HepG2 (cell line): ENCODE results near the gene PAQR5. TPM values are rescaled to one million over a fixed set of nuclear protein-coding genes. Genes with fewer than 3 reads are reported as not detected.
A peak's percentile ranks its signal among the peaks of the same experiment; 100 is the strongest.

Experiments
- BATF2 ChIP-seq: sonication (generic); formaldehyde crosslinking; IDR thresholded peaks from 2 replicates; pipeline ENCODE4 v1.8.0; 2022; ENCODE audit warnings: mild to moderate bottlenecking, missing genetic modification reagents, moderate library complexity
- DMAP1 ChIP-seq: IDR thresholded peaks from 2 replicates; pipeline ENCODE4 v1.6.1; 2016
- EP300 ChIP-seq, 3 experiments: sonication (generic) in 1 of 3; formaldehyde crosslinking in 1 of 3; IDR thresholded peaks; 2 replicates each; pipeline versions ENCODE4 v1.5.1 to v1.6.1; 2011 to 2020; ENCODE audit warnings: low read depth in 2 of 3, low read length in 2 of 3, borderline replicate concordance in 1 of 3, improper control_type of control experiment in 1 of 3, mild to moderate bottlenecking in 1 of 3, missing genetic modification reagents in 1 of 3, moderate library complexity in 1 of 3
- FOSL2 ChIP-seq: sonication (generic); formaldehyde crosslinking; IDR thresholded peaks from 2 replicates; pipeline ENCODE4 v1.4.0; 2020; ENCODE audit warnings: missing genetic modification reagents
- HINFP ChIP-seq: sonication (generic); formaldehyde crosslinking; IDR thresholded peaks from 2 replicates; pipeline ENCODE4 v1.4.0; 2020; ENCODE audit warnings: low read depth, mild to moderate bottlenecking, missing genetic modification reagents
- HOXA9 ChIP-seq: sonication (generic); formaldehyde crosslinking; IDR thresholded peaks from 2 replicates; pipeline ENCODE4 v1.8.1; 2022; ENCODE audit warnings: missing genetic modification reagents, mild to moderate bottlenecking, moderate library complexity, borderline replicate concordance
- NR1H2 ChIP-seq: sonication (generic); formaldehyde crosslinking; IDR thresholded peaks from 2 replicates; pipeline ENCODE4 v1.8.1; 2022; ENCODE audit warnings: low read depth, missing genetic modification reagents, borderline replicate concordance
- PAXIP1 ChIP-seq: sonication (generic); formaldehyde crosslinking; conservative IDR thresholded peaks from 2 replicates; pipeline ENCODE4 v1.4.0; 2020; ENCODE audit warnings: mild to moderate bottlenecking, missing genetic modification reagents, moderate library complexity
- SKI ChIP-seq: fragments of 450-650 bp; IDR thresholded peaks from one replicate; pipeline ENCODE4 v1.6.1; 2018; ENCODE audit warnings: mild to moderate bottlenecking; ENCODE audit not compliant: partially characterized antibody
- SPEN ChIP-seq: sonication (generic); formaldehyde crosslinking; IDR thresholded peaks from 2 replicates; pipeline ENCODE4 v1.5.1; 2020; ENCODE audit warnings: low read depth, mild to moderate bottlenecking, missing genetic modification reagents
- THYN1 ChIP-seq: sonication (generic); formaldehyde crosslinking; IDR thresholded peaks from 2 replicates; pipeline ENCODE4 v1.8.1; 2023; ENCODE audit warnings: low read depth, mild to moderate bottlenecking, moderate library complexity, missing genetic modification reagents, borderline replicate concordance
- ZFAT ChIP-seq: sonication (generic); formaldehyde crosslinking; conservative IDR thresholded peaks from 2 replicates; pipeline ENCODE4 v1.8.1; 2023; ENCODE audit warnings: missing genetic modification reagents, inconsistent platforms
- ZNF136 ChIP-seq: sonication (generic); formaldehyde crosslinking; IDR thresholded peaks from 2 replicates; pipeline ENCODE4 v1.8.1; 2022; ENCODE audit warnings: low read depth, mild to moderate bottlenecking, moderate library complexity, missing genetic modification reagents
- ZNF33B ChIP-seq: sonication (generic); formaldehyde crosslinking; IDR thresholded peaks from 2 replicates; pipeline ENCODE4 v1.5.1; 2020; ENCODE audit warnings: mild to moderate bottlenecking, missing genetic modification reagents
- ZNF441 ChIP-seq: sonication (generic); formaldehyde crosslinking; IDR thresholded peaks from 2 replicates; pipeline ENCODE4 v1.7.0; 2021; ENCODE audit warnings: missing genetic modification reagents, borderline replicate concordance
- ZNF530 ChIP-seq: sonication (generic); formaldehyde crosslinking; IDR thresholded peaks from 2 replicates; pipeline ENCODE4 v1.5.0; 2020; ENCODE audit warnings: low read depth, mild to moderate bottlenecking, missing genetic modification reagents
- ZNF577 ChIP-seq: sonication (generic); formaldehyde crosslinking; IDR thresholded peaks from 2 replicates; pipeline ENCODE4 v1.4.0; 2020; ENCODE audit warnings: mild to moderate bottlenecking, low read depth, missing genetic modification reagents, borderline replicate concordance
- ZNF691 ChIP-seq: sonication (generic); formaldehyde crosslinking; IDR thresholded peaks from 2 replicates; pipeline ENCODE4 v1.4.0; 2020; ENCODE audit warnings: missing genetic modification reagents, low read depth, mild to moderate bottlenecking, borderline replicate concordance
- ZNF766 ChIP-seq: sonication (generic); formaldehyde crosslinking; IDR thresholded peaks from 2 replicates; pipeline ENCODE4 v1.5.0; 2020; ENCODE audit warnings: missing genetic modification reagents, borderline replicate concordance
- ZNF816 ChIP-seq: sonication (generic); formaldehyde crosslinking; IDR thresholded peaks from 2 replicates; pipeline ENCODE4 v1.8.0; 2022; ENCODE audit warnings: missing genetic modification reagents, mild to moderate bottlenecking, borderline replicate concordance
- ZSCAN20 ChIP-seq: sonication (generic); formaldehyde crosslinking; IDR thresholded peaks from 2 replicates; pipeline ENCODE4 v1.4.0; 2020; ENCODE audit warnings: missing genetic modification reagents, mild to moderate bottlenecking, borderline replicate concordance
- polyA plus RNA-seq, 8 experiments: library from polyadenylated mRNA; depleted of rRNA in 3 of 8; stranded (reverse) in 7 of 8; unstranded in 1 of 8; fragments of >200 nt; fragmentation: Illumina TruSeq in 4 of 8; extraction: Trizol in 4 of 8; gene quantifications; 2 replicates each; pipeline versions ENCODE4 v1.2.1 to v1.2.3, GENCODE V29; 2011 to 2016; ENCODE audit warnings: low read depth in 4 of 8, missing spikeins in 1 of 8, mixed read lengths in 1 of 8; ENCODE audit not compliant: insufficient read depth in 1 of 8
- total RNA-seq, 5 experiments: library from RNA; depleted of rRNA; stranded (reverse); fragments of >200 nt; fragmentation: Illumina TruSeq; extraction: Trizol; gene quantifications; 2 replicates each; pipeline ENCODE4 v1.2.3, GENCODE V29; 2016; ENCODE audit warnings: low read depth in 1 of 5

The PAQR5 gene
- total and polyA plus RNA-seq, 2 of the 13 experiments (the other 11 are each of a cell fraction or from before 2014, with no cell fraction given): 0.53 to 1.3 TPM

- TF ChIP-seq PAXIP1 (no peak; the same call in 1 of the 2 replicates), ZSCAN20 (CRISPR knock-in tag) (0 out of 2 replicates have a peak, but pooled peaks have one; percentile 46), ZNF136 (CRISPR knock-in tag) (no peak), BATF2 (CRISPR knock-in tag) (peak; percentile 62; the same call in 1 of the 2 replicates), ZNF33B (CRISPR knock-in tag) (no peak), ZNF691 (CRISPR knock-in tag) (0 out of 2 replicates have a peak, but pooled peaks have one; percentile 3), DMAP1 (CRISPR knock-in tag) (peak; percentile 97), ZFAT (CRISPR knock-in tag) (no peak), NR1H2 (CRISPR knock-in tag) (no peak), ZNF816 (CRISPR knock-in tag) (no peak; the same call in 1 of the 2 replicates), EP300 (IDR thresholded peaks at IDR 0.05; ENCODE audit: low read depth in 2 of 2, low read length in 2 of 2) (no peak), EP300 (CRISPR knock-in tag; IDR thresholded peaks at IDR 0.05; ENCODE audit: borderline replicate concordance) (no peak), SKI (no peak), ZNF530 (CRISPR knock-in tag) (0 out of 2 replicates have a peak, but pooled peaks have one; percentile 12), FOSL2 (CRISPR knock-in tag) (peak; percentile 67), SPEN (CRISPR knock-in tag) (peak; percentile 89), ZNF441 (CRISPR knock-in tag) (no peak; the same call in 1 of the 2 replicates), ZNF577 (CRISPR knock-in tag) (no peak), THYN1 (no peak; the same call in 1 of the 2 replicates), HOXA9 (CRISPR knock-in tag) (no peak), HINFP (CRISPR knock-in tag) (no peak; the same call in 1 of the 2 replicates), ZNF766 (peak; percentile 70; the same call in 1 of the 2 replicates)
These were observed 154.2 kb downstream of the PAQR5 start, which contains the start of gene RPLP1 (continued) for GRCh38 chr15:69452692-69453521.
